Stimulated activated CD8-positive, alpha-beta memory T cell treated with anti-CD3 and anti-CD28 coated beads, Interleukin-7, amount 100 ng/mL, for 1 hour (primary cell): ENCODE measurements around the gene SLC25A17.
"Not testable (repeated sequence)": the region's sequence is repeated elsewhere in the genome, so short reads cannot be mapped to it uniquely, and the experiment has no call there.

Experiments used
- DNase-seq, 2 donors: peaks; one replicate each; pipeline ENCODE4 v3.0.0-alpha.2; 2020; ENCODE audit warnings: low read depth in 2 of 2

SLC25A17 gene

GRCh38 chr22:40819599-40820140 lies 524 bp upstream of the SLC25A17 start:
- DNase-seq = no peak

DNA sequence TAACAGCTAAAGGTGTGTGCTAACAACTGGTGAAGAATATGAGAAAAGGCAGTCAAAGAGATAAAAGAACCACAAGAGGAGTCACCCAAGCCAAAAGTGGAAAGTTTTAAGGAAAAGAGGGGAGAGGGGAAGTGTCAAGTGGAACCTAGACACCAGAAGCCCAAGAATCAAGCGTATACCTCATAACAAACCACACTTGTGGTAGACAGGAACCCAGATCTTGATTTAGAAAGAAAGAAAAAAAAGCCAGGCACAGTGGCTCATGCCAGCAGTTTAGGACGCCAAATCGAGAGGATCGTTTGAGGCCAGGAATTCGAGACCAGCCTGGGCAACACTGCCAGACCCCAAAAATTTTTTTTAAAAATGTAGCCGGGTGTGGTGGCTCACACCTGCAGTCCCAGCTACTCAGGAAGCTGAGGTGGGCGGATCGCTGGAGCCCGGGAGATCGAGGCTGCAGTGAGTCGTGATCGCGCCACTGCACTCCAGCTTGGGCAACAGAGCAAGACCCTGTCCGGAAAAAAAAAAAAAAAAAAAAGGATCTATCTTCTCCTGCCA lies 877 bp downstream of the SLC25A17 start:
- no peak for DNase-seq

GRCh38 chr22:40817737-40818136 lies 1.4 kb downstream of the SLC25A17 start:
- no peak for DNase-seq

DNA sequence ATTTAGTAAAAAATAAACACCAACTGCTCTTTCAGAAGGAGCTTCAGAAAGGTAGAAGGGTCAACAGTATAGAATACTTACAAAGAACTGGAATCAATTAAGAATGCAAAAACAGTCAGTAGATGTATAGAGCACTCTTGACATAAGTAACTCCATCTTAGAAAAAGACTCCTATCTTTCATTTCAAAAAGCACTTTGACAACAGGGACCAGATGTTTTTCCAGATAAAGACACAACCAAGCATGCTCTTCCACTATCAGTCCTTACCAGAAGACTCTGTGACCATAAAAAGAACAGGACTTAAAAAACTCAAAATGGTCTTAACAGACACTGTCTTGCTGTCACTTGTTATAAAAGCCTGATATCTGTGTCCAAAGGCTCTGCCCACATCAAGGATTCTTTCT lies 5.2 kb downstream of the SLC25A17 start:
- no peak for DNase-seq

DNA sequence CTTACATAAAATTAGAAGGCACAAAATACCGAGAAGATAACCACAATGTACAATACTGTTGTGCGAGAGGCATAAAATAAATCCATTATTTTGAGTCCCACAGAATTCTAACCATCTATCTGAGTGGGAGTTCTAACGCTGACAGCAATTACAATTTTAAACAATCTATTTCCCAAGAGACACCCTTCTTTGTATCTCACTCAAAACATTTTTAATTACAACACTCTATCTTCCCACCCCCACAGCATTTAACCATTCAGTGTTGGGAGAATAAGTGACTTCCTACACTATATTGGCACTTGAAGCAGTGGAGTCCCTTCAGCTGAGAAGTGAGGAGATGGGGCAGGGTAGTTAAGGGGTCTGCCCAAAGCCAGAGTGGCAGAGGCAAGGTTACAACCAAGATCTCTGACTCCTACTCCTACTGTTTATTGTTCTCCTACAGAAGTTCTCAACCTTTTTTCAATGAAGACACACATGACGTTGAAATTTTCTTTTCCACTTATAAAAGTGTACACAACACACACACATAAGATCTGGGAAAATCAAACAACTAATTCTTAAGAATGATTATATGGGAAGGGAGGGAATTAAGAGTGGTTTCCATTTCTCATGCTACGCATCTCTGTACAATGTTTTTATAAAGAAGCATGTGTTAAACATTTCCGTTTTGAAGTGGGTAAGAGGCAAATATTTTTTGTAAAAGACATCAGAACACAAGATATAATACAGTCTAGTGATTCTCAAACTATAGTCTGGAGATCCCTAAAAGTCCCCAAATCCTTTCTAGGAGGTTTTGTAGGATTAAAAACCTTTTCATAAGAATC lies 10.9 kb downstream of the SLC25A17 start:
- no peak for DNase-seq

DNA sequence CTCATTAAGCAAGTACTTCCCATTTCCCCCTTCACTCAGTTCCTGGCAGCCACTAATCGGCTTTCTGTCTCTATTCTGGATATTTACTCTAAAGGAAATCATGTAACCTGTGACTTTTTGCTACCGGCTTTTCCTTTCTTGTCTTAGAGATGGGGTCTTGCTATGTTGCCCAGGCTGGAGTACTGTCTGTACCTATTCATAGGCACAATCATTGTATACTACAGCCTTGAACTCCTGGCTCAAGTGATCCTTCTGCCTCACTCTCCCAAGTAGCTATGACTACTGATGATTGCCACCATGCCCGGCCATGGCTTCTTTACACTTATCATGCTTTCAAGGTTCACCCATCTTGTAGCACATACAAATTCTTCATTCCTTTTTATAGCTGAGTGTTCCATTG lies 12.4 kb downstream of the SLC25A17 start:
- no peak for DNase-seq

DNA sequence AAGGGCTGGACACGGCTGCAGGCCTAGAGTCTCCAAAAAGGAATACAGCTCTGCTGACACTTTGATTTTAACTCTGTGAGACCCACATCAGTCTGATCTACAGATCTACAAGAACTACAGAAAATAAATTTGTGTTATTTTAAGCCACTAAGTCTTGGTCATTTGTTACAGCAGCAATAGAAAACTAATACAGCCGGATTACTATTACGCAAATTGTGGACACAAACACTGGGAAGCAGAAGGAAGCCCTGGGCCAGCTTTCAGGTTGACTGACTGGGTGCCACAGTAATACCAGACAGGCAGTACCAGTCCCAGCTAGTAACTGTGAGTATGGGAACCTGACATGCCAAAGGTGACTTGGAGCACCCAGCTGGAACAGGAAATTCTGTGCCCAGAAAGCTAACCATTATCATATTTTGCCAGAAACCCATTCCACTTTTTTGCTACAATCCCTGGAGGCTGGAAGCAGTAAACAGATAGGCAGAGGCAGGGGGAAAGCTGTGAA lies 13.4 kb downstream of the SLC25A17 start:
- no peak for DNase-seq

DNA sequence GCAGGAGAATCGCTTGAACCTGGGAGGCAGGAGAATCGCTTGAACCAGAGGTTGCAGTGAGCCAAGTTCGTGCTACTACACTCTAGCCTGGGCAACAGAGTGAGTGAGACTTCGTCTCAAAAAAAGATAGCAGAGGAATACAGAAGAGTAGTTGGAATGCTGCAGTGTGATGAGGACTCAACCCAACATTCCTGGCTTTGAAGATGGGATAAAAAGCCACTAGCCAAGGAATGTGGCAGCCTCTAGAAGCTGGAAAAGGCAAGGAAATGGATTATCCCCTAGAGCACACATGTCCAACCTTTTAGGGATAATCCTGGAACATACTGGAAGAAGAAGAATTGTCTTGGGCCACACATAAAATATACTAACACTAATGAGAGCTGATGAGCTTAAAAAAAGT lies 13.9 kb downstream of the SLC25A17 start:
- DNase-seq = no peak

GRCh38 chr22:40803321-40803720 lies 15.8 kb downstream of the SLC25A17 start:
- no peak for DNase-seq

- no peak for DNase-seq
These were observed 20.1 kb downstream of the SLC25A17 start for GRCh38 chr22:40799008-40799407.

DNA sequence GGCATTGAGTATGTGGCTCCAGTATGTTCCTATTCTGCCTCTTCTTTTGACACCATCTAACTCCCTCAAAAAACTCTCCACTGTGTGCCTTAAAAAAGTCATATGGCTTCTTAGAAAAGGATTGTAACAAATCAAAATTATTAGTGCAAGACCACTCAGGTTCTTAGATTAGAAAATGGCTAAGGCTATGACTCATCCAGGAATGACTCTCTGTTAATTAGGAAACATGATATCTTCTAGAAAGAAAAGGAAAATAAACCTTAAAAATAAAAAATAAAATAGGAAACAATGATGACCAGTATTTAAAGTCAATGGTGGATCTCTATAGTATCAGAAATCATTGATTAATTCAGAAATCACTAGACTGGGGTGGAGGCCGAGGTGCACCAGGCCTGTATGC lies 21.7 kb downstream of the SLC25A17 start:
- DNase-seq = no peak

GRCh38 chr22:40792451-40792850 lies 26.7 kb downstream of the SLC25A17 start:
- no peak for DNase-seq

DNA sequence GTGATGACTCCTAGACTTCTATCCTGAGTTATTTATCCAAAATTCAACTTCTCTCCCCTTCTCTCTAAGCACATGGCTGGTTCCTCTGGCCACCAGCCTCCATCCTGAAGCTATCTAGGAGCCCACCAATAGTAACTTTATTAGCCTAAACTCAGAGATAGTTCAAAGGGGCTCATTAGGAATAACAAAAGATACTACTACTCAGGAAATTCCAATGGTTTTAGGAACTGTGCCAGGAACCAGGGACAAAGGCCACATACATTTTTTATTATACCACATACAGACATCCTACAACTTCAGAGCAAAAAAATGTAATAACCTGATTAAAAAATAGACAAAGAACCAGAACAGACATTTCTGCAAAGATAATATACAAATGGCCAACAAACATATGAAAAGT lies 27.9 kb downstream of the SLC25A17 start:
- no peak for DNase-seq

DNA sequence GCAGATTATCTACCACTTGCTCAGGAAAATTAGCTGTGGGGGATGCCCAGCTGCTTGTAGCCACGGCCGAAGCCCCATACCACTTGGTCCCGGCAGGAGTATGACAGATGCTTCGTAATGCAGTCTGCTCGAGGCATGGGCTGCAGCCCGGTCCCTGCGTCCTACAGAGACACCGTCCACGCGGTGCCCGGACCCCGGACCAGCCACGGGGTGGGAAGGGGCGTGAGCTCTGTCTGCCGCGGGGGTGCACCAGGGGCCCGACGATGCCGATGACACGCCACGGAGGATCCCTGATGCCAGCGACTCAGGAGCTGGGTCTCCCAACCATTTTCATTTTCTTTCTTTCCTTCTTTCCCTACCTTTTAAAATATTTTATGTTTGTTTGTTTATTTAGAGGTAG lies 30.0 kb downstream of the SLC25A17 start:
- DNase-seq = no peak

GRCh38 chr22:40782521-40782920 lies 36.6 kb downstream of the SLC25A17 start:
- DNase-seq = no peak

DNA sequence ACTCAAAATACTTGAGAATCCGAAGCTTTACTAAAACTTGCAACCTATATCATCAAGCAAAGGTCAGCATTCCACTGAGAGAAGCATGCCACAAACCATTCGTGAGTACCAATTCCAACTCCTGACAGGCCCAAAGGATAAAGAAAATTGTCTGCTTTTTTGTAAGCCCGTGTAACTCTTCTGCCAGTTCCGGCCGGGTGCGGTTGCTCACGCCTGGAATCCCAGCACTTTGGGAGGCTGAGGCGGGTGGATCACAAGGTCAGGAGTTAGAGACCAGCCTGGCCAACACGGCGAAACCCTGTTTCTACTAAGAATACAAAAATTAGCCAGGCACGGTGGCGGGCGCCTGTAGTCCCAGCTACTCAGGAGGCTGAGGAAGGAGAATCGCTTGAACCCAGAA lies 37.4 kb downstream of the SLC25A17 start:
- DNase-seq = not testable (repeated sequence)

DNA sequence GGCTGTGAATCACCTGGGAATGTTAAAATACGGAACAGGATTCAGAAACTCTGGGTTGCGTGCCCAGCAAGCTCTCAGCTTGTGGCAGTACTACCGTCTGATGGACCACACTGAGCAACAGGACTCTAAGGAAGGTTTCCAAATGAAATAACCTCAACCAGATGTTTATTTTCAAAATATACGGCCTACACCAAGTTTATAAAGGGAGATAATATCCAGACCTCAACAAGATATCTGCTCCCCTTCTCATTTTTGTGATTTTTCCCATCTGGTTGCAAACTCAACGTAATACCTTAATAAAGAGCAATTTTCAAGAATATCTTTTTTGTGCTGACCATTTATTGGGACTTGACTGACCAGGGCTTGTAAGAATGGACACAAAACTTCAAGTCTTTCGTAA lies 49.4 kb downstream of the SLC25A17 start:
- DNase-seq = no peak

- no peak for DNase-seq
These were observed 50.9 kb downstream of the SLC25A17 start for GRCh38 chr22:40768206-40768605.

DNA sequence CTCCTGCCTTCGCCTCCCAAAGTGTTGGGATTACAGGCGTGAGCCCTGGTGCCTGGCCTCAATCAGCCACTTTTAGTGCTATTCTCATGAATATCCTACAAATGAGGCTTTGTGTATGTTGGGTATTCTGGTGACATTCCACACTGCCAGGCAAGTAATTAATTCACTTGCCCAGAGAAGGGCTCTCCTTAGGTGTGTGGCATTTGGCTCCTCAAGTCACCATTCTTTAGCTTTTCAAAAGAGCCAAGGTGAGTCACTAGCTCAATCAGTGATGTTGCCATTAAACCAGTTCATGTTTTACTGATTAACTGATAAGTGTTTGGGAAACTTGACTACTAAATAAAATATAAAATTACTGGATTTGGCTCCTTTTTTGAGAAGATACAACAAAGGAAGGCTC lies 52.2 kb downstream of the SLC25A17 start:
- DNase-seq = no peak

DNA sequence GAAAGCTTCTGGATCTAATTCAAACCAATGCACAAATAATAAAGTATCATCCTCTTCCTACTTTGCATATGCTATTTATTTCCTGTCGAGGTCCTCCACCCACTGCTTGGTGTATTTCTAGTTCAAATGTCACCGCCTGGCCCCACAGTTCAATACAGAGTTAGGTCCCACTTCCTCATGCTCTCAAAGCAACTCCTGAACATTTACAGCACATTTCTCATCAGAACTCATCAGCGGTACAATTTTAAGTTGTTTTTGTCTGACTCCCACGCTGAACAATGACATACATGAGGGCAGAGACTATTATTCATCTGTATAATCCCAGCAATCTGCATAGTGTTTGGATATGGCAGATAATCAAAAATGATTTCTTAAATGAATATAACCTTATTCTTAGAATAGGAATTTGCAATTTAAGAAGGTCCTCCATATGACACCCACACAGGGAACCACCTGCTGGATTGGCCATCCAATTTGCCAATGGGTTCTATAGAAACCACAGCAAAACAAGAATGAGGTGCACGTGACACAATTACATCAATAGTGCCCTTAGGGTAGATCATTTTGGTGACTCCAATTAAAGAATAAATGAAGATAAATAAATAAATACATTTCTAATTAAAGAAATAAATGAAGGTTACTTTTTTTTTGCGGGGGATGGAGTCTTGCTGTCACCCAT lies 54.2 kb downstream of the SLC25A17 start:
- no peak for DNase-seq

GRCh38 chr22:40759294-40759840 lies 59.8 kb downstream of the SLC25A17 start:
- no peak for DNase-seq

DNA sequence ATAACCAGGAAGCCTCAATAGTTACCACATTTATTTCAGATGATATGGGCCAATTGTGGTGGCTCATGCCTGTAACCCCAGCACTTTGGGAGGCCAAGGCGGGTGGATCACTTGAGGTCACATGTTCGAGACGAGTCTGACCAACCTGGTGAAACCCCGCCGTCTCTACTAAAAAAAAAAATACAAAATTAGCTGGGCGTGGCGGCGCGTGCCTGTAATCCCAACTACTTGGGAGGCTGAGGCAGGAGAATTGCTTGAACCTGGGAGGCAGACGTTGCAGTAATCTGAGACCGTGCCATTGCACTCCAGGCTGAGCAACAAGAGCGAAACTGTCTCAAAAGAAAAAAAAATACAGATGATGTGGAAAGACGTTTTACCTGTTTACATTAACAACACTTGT lies 60.3 kb downstream of the SLC25A17 start:
- DNase-seq = not testable (repeated sequence)
